ENCODE results near the gene ADGRG3.

ADGRG3 gene

DNA sequence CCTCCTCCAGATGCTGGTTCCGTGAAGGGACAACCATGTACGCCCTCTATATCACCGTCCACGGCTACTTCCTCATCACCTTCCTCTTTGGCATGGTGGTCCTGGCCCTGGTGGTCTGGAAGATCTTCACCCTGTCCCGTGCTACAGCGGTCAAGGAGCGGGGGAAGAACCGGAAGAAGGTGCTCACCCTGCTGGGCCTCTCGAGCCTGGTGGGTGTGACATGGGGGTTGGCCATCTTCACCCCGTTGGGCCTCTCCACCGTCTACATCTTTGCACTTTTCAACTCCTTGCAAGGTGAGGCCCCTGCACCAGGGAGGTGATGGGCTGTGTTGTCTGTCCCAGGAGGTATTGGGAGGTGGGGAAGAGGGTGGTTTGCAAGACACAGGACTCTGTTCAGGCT, 17.5 kb downstream of the ADGRG3 start:
- ATAC-seq = no peak
- TF ChIP-seq GLIS3 (CRISPR knock-in tag; IDR thresholded peaks at IDR 0.05) = no peak
- TF ChIP-seq RARB (CRISPR knock-in tag; IDR thresholded peaks at IDR 0.05) = no peak
- no peak for TF ChIP-seq ZC3H10 (CRISPR knock-in tag; IDR thresholded peaks at IDR 0.05)
- no peak for TF ChIP-seq ESRRG (CRISPR knock-in tag; IDR thresholded peaks at IDR 0.05)
- TF ChIP-seq SNAI2 (CRISPR knock-in tag; IDR thresholded peaks at IDR 0.05) = no peak
- TF ChIP-seq PPARA (CRISPR knock-in tag; IDR thresholded peaks at IDR 0.05; ENCODE audit: borderline replicate concordance) = no peak
- no peak for TF ChIP-seq ZNF70 (CRISPR knock-in tag; IDR thresholded peaks at IDR 0.05)
- TF ChIP-seq ZFP3 (CRISPR knock-in tag; IDR thresholded peaks at IDR 0.05) = no peak
- TF ChIP-seq, protein P1, sequence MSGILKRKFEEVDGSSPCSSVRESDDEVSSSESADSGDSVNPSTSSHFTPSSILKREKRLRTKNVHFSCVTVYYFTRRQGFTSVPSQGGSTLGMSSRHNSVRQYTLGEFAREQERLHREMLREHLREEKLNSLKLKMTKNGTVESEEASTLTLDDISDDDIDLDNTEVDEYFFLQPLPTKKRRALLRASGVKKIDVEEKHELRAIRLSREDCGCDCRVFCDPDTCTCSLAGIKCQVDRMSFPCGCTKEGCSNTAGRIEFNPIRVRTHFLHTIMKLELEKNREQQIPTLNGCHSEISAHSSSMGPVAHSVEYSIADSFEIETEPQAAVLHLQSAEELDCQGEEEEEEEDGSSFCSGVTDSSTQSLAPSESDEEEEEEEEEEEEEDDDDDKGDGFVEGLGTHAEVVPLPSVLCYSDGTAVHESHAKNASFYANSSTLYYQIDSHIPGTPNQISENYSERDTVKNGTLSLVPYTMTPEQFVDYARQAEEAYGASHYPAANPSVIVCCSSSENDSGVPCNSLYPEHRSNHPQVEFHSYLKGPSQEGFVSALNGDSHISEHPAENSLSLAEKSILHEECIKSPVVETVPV (CRISPR knock-in tag; IDR thresholded peaks at IDR 0.05) = no peak
- TF ChIP-seq OSR1 (CRISPR knock-in tag; IDR thresholded peaks at IDR 0.05) = no peak
- no peak for TF ChIP-seq ZFP30 (CRISPR knock-in tag; IDR thresholded peaks at IDR 0.05)
- no peak for TF ChIP-seq TSHZ2 (CRISPR knock-in tag; IDR thresholded peaks at IDR 0.05)
- no peak for TF ChIP-seq ARNTL (CRISPR knock-in tag; IDR thresholded peaks at IDR 0.05; ENCODE audit: borderline replicate concordance, low read depth)
- no peak for TF ChIP-seq TCF4 (CRISPR knock-in tag; IDR thresholded peaks at IDR 0.05; ENCODE audit: borderline replicate concordance)
- TF ChIP-seq TOX (CRISPR knock-in tag; IDR thresholded peaks at IDR 0.05; ENCODE audit: borderline replicate concordance) = no peak
- no peak for TF ChIP-seq CSDC2 (CRISPR knock-in tag; IDR thresholded peaks at IDR 0.05)
- TF ChIP-seq ZNF8 (CRISPR knock-in tag; IDR thresholded peaks at IDR 0.05) = no peak
- no peak for TF ChIP-seq PATZ1 (CRISPR knock-in tag; IDR thresholded peaks at IDR 0.05; ENCODE audit: borderline replicate concordance)
- no peak for TF ChIP-seq ZNF565 (CRISPR knock-in tag; conservative IDR thresholded peaks at IDR 0.05; ENCODE audit: low read depth)

DNA sequence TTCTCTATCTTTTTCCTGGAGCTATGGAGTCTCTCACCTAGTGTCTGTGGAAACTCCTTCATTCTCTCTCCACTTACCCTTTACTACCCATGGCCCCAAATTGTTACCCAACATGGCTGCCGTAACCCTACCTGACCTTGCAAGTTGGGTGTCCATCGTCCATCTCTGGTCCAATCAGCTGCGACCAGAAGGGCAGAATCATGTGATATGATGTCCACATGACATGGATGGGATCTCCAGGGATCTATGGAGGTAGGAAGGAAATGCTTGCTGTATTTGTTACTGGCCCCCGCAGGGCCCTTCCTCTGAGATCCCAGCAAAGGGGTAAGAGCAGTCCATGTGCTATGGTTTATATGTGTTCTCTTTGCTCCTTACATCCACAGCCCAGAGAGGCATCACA, 18.5 kb downstream of the ADGRG3 start:
- no peak for ATAC-seq
- TF ChIP-seq ZNF70 (CRISPR knock-in tag; IDR thresholded peaks at IDR 0.05) (no peak), ZFP3 (CRISPR knock-in tag; IDR thresholded peaks at IDR 0.05) (no peak), BACH2 (CRISPR knock-in tag; IDR thresholded peaks at IDR 0.05; ENCODE audit: borderline replicate concordance) (no peak), ZNF8 (CRISPR knock-in tag; IDR thresholded peaks at IDR 0.05) (no peak), TOX (CRISPR knock-in tag; IDR thresholded peaks at IDR 0.05; ENCODE audit: borderline replicate concordance) (no peak), SNAI2 (CRISPR knock-in tag; IDR thresholded peaks at IDR 0.05) (no peak), PPARA (CRISPR knock-in tag; IDR thresholded peaks at IDR 0.05; ENCODE audit: borderline replicate concordance) (no peak), GLIS3 (CRISPR knock-in tag; IDR thresholded peaks at IDR 0.05) (no peak), ZC3H10 (CRISPR knock-in tag; IDR thresholded peaks at IDR 0.05) (no peak), CSDC2 (CRISPR knock-in tag; IDR thresholded peaks at IDR 0.05) (no peak), ARNTL (CRISPR knock-in tag; IDR thresholded peaks at IDR 0.05; ENCODE audit: borderline replicate concordance, low read depth) (no peak), RARB (CRISPR knock-in tag; IDR thresholded peaks at IDR 0.05) (no peak), ESRRG (CRISPR knock-in tag; IDR thresholded peaks at IDR 0.05) (no peak), ISL1 (CRISPR knock-in tag; IDR thresholded peaks at IDR 0.05) (no peak), ZNF565 (CRISPR knock-in tag; conservative IDR thresholded peaks at IDR 0.05; ENCODE audit: low read depth) (no peak)

DNA sequence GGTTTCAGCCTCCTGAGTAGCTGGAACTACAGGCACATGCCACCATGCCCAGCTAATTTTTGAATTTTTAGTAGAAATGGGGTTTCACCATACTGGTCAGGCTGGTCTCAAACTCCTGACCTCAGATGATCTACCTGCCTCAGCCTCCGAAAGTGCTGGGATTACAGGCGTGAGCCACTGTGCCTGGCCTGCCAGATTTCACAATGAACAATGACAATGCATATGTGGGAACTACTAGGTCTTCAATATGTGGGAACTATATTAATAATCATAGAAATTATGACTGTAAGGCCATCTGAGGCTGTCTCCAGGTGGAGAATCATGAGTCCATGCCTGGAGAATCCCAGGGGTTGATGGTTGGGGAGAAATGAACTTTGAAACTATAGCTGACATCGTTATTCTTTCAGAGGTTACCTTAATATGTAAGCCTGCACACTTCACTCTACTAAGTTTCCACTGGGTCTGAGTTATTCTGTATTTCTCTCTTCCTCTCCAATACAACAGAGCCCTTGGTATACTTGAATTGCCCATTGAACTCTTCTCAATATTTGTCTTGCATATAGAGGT, 19.3 kb downstream of the ADGRG3 start:
- ATAC-seq = no peak
- TF ChIP-seq BACH2 (CRISPR knock-in tag; IDR thresholded peaks at IDR 0.05; ENCODE audit: borderline replicate concordance) (no peak), PATZ1 (CRISPR knock-in tag; IDR thresholded peaks at IDR 0.05; ENCODE audit: borderline replicate concordance) (no peak)
